Osteoblast (primary cell): ENCODE data around the gene IRF6. TPM values are rescaled to one million over a fixed set of nuclear protein-coding genes. Genes with fewer than 3 reads are reported as not detected.

Source experiments
- DNase-seq: peaks from one replicate; pipeline ENCODE4 v3.0.0; 2011; ENCODE audit warnings: low spot score, mixed read lengths; ENCODE audit not compliant: insufficient read length; ENCODE audit errors: missing footprints
- H2AFZ ChIP-seq: 2 replicates; pipeline ENCODE4 v1.6.0; 2011; ENCODE audit warnings: mild to moderate bottlenecking, low read length
- H3K27ac ChIP-seq: 2 replicates; pipeline ENCODE4 v1.5.1; 2011; ENCODE audit warnings: mild to moderate bottlenecking, low read depth, low read length, moderate library complexity
- H3K27me3 ChIP-seq: 2 replicates; pipeline ENCODE4 v1.6.0; 2012; ENCODE audit warnings: mild to moderate bottlenecking, control low read depth, inconsistent platforms, low read length, moderate library complexity; ENCODE audit not compliant: insufficient read depth
- H3K36me3 ChIP-seq: 2 replicates; pipeline ENCODE4 v1.5.1; 2011; ENCODE audit warnings: mild to moderate bottlenecking, low read length, control low read depth, moderate library complexity; ENCODE audit not compliant: insufficient read depth
- H3K4me1 ChIP-seq: 2 replicates; pipeline ENCODE4 v1.5.1; 2011; ENCODE audit warnings: mild to moderate bottlenecking, low read length, control low read depth, moderate library complexity; ENCODE audit not compliant: insufficient read depth
- H3K4me2 ChIP-seq: 2 replicates; pipeline ENCODE4 v1.6.0; 2011; ENCODE audit warnings: mild to moderate bottlenecking, low read length; ENCODE audit not compliant: insufficient read depth
- H3K4me3 ChIP-seq: fragments of 200-600 bp; sonication (generic); 3 replicates; pipeline ENCODE4 v1.5.1; 2012; ENCODE audit warnings: mild to moderate bottlenecking, low read length, inconsistent platforms; ENCODE audit not compliant: insufficient read depth
- H3K79me2 ChIP-seq: 2 replicates; pipeline ENCODE4 v1.6.0; 2012; ENCODE audit warnings: mild to moderate bottlenecking, low read length, control low read depth, inconsistent platforms; ENCODE audit not compliant: insufficient read depth
- H3K9me3 ChIP-seq: 2 replicates; pipeline ENCODE4 v1.5.1; 2011; ENCODE audit warnings: low read depth, low read length, control low read depth
- H4K20me1 ChIP-seq: 2 replicates; pipeline ENCODE4 v1.6.0; 2012; ENCODE audit warnings: mild to moderate bottlenecking, low read length, control low read depth; ENCODE audit not compliant: insufficient read depth
- total RNA-seq: library from RNA; depleted of rRNA; stranded (reverse); fragments of >200 nt; gene quantifications from 2 replicates; pipeline ENCODE4 v1.2.3, GENCODE V29; 2012
- TF ChIP-seq, protein P1 (sequence below): IDR thresholded peaks from 2 replicates; pipeline ENCODE4 v1.5.1; 2011; ENCODE audit warnings: mild to moderate bottlenecking, low read depth, low read length, moderate library complexity; ENCODE audit errors: extremely low read depth

The IRF6 gene
- total RNA-seq, 1 donor: 0.72 TPM

DNA sequence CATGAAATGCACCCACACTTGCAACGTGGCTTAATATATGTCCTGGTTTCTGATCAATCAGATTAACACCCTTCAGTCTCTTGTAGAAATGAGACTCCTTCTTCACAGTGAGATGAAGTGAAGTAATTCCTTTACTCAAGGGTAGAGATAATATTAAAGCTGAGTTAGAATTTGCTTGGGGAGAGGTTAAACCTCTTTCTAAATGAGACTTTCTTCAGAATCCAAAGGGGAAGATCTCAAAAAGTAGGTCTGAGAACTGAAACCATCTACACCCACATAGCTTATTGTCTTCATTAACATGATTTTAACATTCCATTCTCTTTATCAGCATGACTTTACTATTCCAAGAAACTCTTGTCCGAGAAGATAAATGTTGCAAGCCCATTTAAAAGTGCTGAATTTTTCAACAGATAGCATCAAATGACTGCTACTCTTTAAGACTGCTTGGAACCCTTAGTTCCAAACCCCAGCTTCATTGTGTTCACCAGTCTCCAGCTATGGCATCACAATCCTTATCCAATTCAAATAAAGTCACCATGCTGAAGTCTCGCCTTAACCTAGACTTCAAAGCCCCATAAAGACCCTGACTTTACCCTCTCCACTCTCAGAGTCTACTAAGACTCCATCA, 69.3 kb downstream of the IRF6 start:
- Histone ChIP-seq H3K4me3 (no peak overlapping the region), H3K79me2 (no peaks in the 10 kb centered on the region), H2AFZ (no peak overlapping the region), H3K27me3 (no peaks in the 10 kb centered on the region), H3K9me3 (no peaks in the 10 kb centered on the region), H3K27ac (no peak overlapping the region), H4K20me1 (no peaks in the 10 kb centered on the region), H3K4me2 (no peak overlapping the region), H3K36me3 (no peaks in the 10 kb centered on the region), H3K4me1 (peaks cover 17% of the 10 kb centered on the region)
- TF ChIP-seq, protein P1, sequence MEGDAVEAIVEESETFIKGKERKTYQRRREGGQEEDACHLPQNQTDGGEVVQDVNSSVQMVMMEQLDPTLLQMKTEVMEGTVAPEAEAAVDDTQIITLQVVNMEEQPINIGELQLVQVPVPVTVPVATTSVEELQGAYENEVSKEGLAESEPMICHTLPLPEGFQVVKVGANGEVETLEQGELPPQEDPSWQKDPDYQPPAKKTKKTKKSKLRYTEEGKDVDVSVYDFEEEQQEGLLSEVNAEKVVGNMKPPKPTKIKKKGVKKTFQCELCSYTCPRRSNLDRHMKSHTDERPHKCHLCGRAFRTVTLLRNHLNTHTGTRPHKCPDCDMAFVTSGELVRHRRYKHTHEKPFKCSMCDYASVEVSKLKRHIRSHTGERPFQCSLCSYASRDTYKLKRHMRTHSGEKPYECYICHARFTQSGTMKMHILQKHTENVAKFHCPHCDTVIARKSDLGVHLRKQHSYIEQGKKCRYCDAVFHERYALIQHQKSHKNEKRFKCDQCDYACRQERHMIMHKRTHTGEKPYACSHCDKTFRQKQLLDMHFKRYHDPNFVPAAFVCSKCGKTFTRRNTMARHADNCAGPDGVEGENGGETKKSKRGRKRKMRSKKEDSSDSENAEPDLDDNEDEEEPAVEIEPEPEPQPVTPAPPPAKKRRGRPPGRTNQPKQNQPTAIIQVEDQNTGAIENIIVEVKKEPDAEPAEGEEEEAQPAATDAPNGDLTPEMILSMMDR: no peak
- no peak for DNase-seq

Other genes with a start within 250 kb of the IRF6 start
- under 0.01 and 0.72 TPM in 2 replicates for gene CAMK1G, start 222.4 kb downstream of the IRF6 start, total RNA-seq
- gene LAMB3, start 153.7 kb downstream of the IRF6 start, total RNA-seq: 5.4 and 9.7 TPM in 2 replicates
- gene G0S2, start 130.7 kb downstream of the IRF6 start, total RNA-seq: 10.5 and 11.2 TPM in 2 replicates
- 0.88 and 1.8 TPM in 2 replicates for gene HSD11B1, start 101.3 kb downstream of the IRF6 start, total RNA-seq
- gene TRAF3IP3, start 50.1 kb downstream of the IRF6 start, total RNA-seq: not detected in 2 replicates
- gene C1orf74, start 21.6 kb downstream of the IRF6 start, total RNA-seq: 2.5 and 3.5 TPM in 2 replicates
- gene UTP25, start 21.8 kb upstream of the IRF6 start, total RNA-seq: 22.1 and 24.5 TPM in 2 replicates
- 0.29 and 0.36 TPM in 2 replicates for gene SYT14, start 132.1 kb upstream of the IRF6 start, total RNA-seq